ENCODE data around the gene CDCA8.

CDCA8 gene

GRCh38 chr1:37755951-37756560, 63.7 kb downstream of the CDCA8 start:
- no peaks in the 10 kb centered on the region for H3K9me3 ChIP-seq (ENCODE audit: low read length)
- no peaks in the 10 kb centered on the region for H3K79me2 ChIP-seq (ENCODE audit: insufficient read depth, low read length)
- no peak overlapping the region for H2AFZ ChIP-seq (ENCODE audit: low read length)
- no peak overlapping the region for H3K27ac ChIP-seq (ENCODE audit: low read depth, low read length, poor library complexity, severe bottlenecking)
- H3K27me3 ChIP-seq (ENCODE audit: insufficient read depth, low read length), result 0 out of 2 replicates have a peak, but pooled peaks cover 5% of the 10 kb centered on the region
- H3K36me3 ChIP-seq (ENCODE audit: insufficient read depth, low read length), result no peaks in the 10 kb centered on the region
- no peaks in the 10 kb centered on the region for H3F3A ChIP-seq (ENCODE audit: insufficient read depth, low read length)
- H3K4me1 ChIP-seq (ENCODE audit: insufficient read depth, low read length, severe bottlenecking), result no peaks in the 10 kb centered on the region
- no peak overlapping the region for H3K4me3 ChIP-seq (ENCODE audit: low read depth, low read length, poor library complexity, severe bottlenecking)
- H3K4me2 ChIP-seq (ENCODE audit: low read length), result no peak overlapping the region
- H3K9ac ChIP-seq (ENCODE audit: low read length), result no peak overlapping the region
- TF ChIP-seq EZH2 (IDR thresholded peaks at IDR 0.05; ENCODE audit: borderline replicate concordance, low read length), result no peak
- no peaks in the 10 kb centered on the region for H3K9me2 ChIP-seq (ENCODE audit: low read depth, low read length)
- H4K20me1 ChIP-seq (ENCODE audit: insufficient read depth, low read length), result no peaks in the 10 kb centered on the region

All from OCI-LY1 (cell line).